Stimulated activated CD8-positive, alpha-beta memory T cell treated with anti-CD3 and anti-CD28 coated beads, Interleukin-7, amount 100 ng/mL, for 48 hours (primary cell): ENCODE measurements around the gene GXYLT1.
"Not testable (repeated sequence)": the region's sequence is repeated elsewhere in the genome, so short reads cannot be mapped to it uniquely, and the experiment has no call there.

ENCODE experiments used
- DNase-seq, 2 donors: peaks; one replicate each; pipeline ENCODE4 v3.0.0-alpha.2; 2020; ENCODE audit warnings: low read depth in 1 of 2; ENCODE audit errors: extremely low read depth in 1 of 2

GXYLT1 gene

GRCh38 chr12:42145552-42146215 is 1.0 kb upstream of the GXYLT1 start:
- no peak for DNase-seq

DNA sequence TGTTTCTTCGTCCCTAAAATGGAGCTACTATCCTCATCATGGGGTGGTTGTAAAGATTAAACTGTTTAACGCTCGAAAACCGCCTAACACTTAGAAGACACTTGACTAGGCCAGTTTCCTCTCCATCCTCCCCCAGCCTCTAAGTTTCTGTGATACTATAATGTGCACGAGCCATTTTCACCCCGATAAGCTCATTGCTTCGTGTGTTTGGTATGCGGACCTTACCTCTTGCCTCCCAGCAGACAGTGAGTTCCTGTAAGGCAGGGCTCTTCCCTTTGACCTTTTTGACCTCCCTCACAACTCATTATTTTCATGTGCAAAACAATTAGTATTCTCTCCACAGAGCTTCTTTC is 499 bp upstream of the GXYLT1 start:
- no peak for DNase-seq

DNA sequence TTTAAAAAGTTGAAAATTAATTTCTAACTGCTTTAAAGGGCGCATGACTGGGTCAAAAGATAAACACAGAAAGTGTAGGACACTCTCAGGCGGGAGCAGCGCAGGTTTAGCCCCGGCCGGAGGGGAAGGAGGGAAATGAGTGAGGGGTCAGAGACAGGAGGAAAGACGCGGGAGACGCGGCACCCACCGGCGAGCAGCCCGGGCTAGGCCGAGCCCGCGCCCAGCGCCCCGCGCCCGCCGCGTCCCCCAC is 591 bp downstream of the GXYLT1 start:
- no peak for DNase-seq

- no peak for DNase-seq
Measured at GRCh38 chr12:42143452-42144157, 1.1 kb downstream of the GXYLT1 start.

GRCh38 chr12:42141981-42142606 is 2.6 kb downstream of the GXYLT1 start:
- no peak for DNase-seq

- DNase-seq, result no peak
Measured at GRCh38 chr12:42140901-42141300, 3.8 kb downstream of the GXYLT1 start.

DNA sequence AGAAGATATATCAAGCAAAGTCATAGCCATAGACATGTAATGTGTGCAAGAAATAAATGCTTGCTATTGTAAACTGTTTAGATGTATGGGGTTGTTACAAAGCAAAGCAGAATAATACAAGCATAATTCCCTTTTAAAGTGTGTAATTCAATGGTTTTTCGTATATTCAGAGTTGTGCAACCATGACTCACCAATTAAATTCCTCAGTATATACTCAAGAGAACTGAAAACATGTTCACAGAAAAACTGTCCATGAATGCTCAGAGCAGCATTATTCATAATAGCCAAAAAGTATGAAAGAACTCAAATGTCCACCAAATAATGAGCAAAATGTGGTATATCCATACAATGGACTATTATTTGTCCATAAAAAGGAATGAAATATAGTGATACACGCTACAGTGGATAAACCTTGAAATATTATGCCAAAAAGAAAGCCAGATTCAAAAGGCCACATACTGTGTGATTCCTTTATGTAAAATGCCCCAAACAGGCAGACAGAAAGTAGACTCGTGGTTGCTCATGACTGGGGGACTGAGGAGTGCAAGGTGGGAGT is 9.3 kb downstream of the GXYLT1 start:
- no peak for DNase-seq

DNA sequence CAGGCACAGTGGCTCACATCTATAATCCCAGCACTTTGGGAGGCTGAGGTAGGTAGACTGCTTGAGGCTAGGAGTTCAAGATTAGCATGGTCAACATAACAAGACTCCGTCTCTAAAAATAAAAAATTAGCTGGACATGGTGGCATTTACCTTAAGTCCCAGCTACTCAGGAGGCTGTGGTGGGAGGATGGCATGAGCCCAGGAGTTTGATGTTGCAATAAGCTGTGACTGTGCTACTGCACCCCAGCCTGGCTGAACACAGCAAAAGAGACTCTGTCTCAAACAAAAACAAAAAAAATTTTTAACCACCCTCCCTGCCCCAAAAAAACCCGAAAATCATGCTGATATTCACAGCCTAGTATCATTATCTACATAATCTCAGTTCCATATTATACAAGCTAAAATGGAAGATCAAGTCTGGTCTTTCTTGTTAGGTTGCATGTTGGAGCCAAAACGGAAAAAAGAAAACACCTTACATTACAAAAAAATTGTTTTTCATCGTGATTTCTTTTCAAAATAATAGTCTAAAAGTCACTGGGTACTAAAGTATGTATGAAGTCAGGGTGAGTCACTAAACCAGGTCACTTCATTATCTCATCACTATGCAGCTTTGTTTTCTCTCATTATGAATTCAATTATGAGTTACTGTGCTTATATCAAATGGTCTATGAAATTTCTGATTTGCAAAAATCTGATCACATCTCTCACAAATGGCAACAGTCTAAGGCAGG is 13.8 kb downstream of the GXYLT1 start:
- DNase-seq, result no peak

- DNase-seq, result no peak
Measured at GRCh38 chr12:42129595-42130204, 15.0 kb downstream of the GXYLT1 start.

GRCh38 chr12:42128888-42129287 is 15.8 kb downstream of the GXYLT1 start:
- DNase-seq, result no peak

GRCh38 chr12:42128327-42128726 is 16.3 kb downstream of the GXYLT1 start:
- no peak for DNase-seq

GRCh38 chr12:42126963-42127362 is 17.7 kb downstream of the GXYLT1 start:
- no peak for DNase-seq

DNA sequence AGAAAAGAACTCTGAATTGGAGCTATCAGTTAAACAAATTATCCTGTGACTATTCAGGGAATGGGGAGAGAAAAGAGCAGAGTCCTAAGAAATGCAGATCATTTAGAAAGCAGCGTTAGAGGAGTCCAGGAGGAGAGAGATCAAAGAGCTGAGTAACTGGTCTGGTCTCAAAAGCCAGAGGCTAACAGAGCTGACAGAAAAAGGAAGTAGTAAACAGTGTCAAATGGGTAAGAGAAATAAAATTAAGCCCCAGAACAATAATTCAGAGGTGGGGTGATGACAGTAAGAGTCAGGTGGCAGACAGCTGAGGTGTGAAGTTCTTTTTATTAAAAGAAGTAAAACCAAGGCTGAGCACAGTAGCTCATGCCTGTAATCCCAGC is 19.3 kb downstream of the GXYLT1 start:
- no peak for DNase-seq

DNA sequence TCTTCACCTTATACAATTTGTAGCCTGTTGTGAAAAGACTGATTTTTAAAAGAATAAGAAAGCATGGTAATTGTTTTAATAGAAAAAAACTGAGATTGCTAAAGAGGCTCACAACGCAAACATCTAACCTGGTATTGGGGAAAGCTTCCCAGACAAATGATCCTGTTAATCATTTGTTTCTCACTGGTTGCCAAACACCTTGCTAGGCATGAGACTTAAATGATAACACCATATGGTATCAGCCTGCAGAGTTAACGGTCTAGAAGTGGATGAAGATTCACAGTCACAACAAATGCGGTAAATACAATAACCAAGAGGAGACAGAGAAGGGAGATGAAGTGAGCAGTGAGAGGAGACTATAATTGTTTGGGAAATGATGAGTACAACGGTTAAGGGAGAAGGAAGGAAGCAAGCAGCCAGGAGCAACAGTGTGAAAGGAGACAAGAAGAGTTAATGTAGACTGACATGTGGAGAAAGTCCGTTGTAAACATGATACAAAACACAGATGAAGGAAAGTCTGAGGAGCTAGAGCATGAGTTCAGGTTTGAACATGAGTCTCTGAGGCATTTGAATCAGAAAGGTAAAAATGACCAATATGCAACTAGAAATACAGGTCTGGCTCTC is 19.8 kb downstream of the GXYLT1 start:
- no peak for DNase-seq

- DNase-seq, result no peak
Measured at GRCh38 chr12:42119085-42119633, 25.5 kb downstream of the GXYLT1 start.

- no peak for DNase-seq
Measured at GRCh38 chr12:42118136-42118879, 26.4 kb downstream of the GXYLT1 start.

DNA sequence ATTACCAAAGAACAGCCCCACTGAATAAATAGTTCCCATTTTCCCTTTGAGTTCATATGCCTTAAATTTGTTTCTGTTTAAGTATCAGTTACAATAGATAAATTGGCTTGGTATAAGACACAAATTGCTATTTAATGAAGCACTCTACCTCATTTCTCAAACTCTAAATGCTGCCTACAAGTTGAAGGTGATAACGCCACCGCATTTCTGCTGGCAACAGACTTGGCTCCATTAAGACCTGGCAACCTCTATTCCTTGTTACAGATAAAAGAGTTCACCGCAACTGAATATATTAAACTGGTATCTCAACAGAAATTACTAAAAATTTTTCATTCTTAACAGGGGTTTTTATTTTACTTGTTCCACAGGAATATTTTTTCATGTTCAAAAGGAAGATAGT is 35.6 kb downstream of the GXYLT1 start:
- DNase-seq, result no peak

GRCh38 chr12:42106791-42107190 is 37.9 kb downstream of the GXYLT1 start:
- not testable (repeated sequence) for DNase-seq

- DNase-seq, result no peak
Measured at GRCh38 chr12:42104784-42105183, 39.9 kb downstream of the GXYLT1 start.

DNA sequence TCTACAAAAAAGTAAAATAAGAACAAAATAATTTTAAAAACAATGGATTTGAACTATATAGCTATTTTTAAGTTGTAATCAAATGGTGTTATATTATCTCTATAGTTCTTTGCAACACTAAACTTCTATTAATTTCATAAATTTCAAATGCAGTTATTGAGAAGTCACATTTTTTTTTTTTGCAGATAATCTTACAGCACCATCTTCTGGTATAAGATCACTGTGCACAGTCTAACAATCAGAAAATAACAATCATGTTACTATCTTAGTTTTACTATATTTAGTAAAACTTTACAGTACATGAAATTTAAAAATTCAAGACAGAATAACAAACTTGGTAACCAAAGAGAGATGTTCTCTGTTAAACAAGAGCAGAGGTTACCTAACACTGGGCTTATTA is 40.6 kb downstream of the GXYLT1 start:
- DNase-seq, result no peak
